Coronary artery (tissue), 2 donors: Measurements from ENCODE around the gene NEDD4.
A peak's percentile ranks its signal among the peaks of the same experiment; 100 is the strongest.

Experiments used
- DNase-seq: peaks from one replicate; pipeline ENCODE4 v3.0.0-alpha.2; 2017; ENCODE audit warnings: low spot score
- H3K27ac ChIP-seq, 2 donors: fragments of 200-600 bp; sonication (generic); one replicate each; pipeline ENCODE4 v1.5.1; 2016 to 2019
- H3K4me3 ChIP-seq: fragments of 200-600 bp; sonication (generic); 2 replicates; pipeline ENCODE4 v1.5.1; 2016; ENCODE audit warnings: mild to moderate bottlenecking, moderate library complexity
- CTCF ChIP-seq: fragments of 200-600 bp; sonication (generic); IDR thresholded peaks from one replicate; pipeline ENCODE4 v1.5.1; 2019; ENCODE audit warnings: antibody characterized with exemption

Gene NEDD4

DNA sequence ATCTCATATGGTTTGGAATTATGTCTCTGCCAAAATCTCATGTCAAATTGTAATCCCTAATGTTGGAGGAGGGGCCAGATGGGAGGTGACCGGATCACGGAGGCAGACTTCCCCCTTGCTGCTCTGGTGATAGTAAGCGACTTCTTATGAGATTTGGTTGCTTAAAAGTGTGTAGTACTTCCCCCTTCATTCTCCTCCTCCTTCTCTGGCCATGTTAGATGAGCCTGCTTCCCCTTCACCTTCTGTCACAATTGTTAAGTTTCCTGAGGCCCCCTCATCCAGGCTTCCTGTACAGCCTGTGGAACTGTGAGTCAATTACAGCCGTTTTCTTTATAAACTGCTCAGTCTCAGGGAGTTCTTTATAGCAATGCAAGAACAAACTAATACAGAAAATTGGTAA is 51.1 kb downstream of the NEDD4 start:
- no peak overlapping the region for H3K27ac ChIP-seq
- no peak for TF ChIP-seq CTCF
- H3K4me3 ChIP-seq: no peak overlapping the region
- no peak for DNase-seq

DNA sequence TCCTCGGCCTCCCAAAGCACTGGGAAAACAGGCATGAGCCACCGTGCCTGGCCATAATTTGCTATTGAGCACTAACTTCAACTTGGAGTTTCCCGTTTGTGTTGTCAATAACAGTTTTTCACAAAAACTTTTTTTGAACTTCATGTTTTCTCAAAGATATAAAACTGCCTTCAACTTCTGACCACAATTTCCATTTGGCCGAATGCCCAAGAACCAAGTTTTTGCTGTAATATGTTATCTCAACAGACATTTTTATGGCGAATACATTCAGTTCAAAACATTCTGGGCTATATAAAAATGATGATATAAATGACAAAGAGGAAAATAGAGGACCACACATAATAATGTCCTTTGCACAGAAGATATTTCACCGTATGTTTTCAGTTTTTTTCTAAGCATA is 56.4 kb downstream of the NEDD4 start:
- H3K4me3 ChIP-seq: no peak overlapping the region
- DNase-seq: no peak
- H3K27ac ChIP-seq: no peak overlapping the region
- TF ChIP-seq CTCF: no peak

DNA sequence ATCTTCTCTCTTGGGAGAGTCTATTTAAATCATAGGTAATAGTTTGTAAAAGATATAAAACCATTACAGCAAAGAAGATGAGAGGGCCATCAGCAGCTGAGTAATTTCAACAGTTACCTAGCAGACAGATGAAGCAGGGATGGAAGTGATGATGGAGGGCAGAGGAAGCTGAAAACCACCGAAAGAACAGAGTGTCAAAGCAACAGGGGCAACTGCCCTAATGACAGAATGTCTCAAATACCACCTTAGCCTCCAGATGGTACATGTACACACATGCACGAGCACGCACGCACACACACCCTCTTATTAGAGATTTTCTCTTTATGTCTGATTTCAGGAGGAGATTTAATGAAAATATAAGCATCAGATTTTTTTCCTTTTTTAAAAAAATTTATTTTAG is 64.5 kb downstream of the NEDD4 start:
- no peak for TF ChIP-seq CTCF
- H3K4me3 ChIP-seq: no peak overlapping the region
- DNase-seq: no peak
- no peak overlapping the region for H3K27ac ChIP-seq

DNA sequence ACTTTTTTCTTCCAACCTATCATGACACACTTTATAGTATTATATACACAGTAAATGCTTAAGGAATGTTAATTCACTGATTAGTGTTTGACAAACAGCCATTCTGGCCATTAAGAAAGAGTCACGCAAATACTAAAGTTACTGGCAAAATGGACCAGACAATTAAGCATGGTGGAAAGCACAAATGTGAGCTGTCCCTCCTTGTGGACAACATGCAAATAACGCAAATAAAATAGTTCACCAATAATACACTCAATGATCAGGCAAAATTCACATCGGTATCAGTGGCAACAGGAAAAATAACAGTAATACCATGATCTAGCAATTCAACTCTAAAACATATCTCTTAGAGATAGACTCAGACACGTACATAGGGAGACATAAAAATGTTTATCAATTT is 71.7 kb downstream of the NEDD4 start:
- no peak for DNase-seq
- Histone ChIP-seq H3K27ac (no peak overlapping the region), H3K4me3 (no peak overlapping the region)
- TF ChIP-seq CTCF: no peak

- Histone ChIP-seq H3K27ac (no peak overlapping the region), H3K4me3 (no peak overlapping the region)
- no peak for DNase-seq
- TF ChIP-seq CTCF: peak; percentile 42
Measured at GRCh38 chr15:55917881-55918296, 75.5 kb downstream of the NEDD4 start.

GRCh38 chr15:55916666-55917409 is 76.6 kb downstream of the NEDD4 start:
- TF ChIP-seq CTCF: no peak
- peak overlapping the region; percentile 33 for H3K4me3 ChIP-seq
- peak overlapping the region in 1 of 2 donors; percentile 31 for H3K27ac ChIP-seq
- no peak for DNase-seq

- no peak for TF ChIP-seq CTCF
- peak overlapping the region; percentile 33 for H3K4me3 ChIP-seq
- peak overlapping the region in 1 of 2 donors; percentile 31 for H3K27ac ChIP-seq
Measured at GRCh38 chr15:55915876-55916567, 77.4 kb downstream of the NEDD4 start.

More at GRCh38 chr15:55915876-55916567, 77.4 kb downstream of the NEDD4 start:
- no peak for DNase-seq
